Peyer's patch (tissue), 4 donors: Measurements from ENCODE around the gene SLC4A8. TPM values are rescaled to one million over a fixed set of nuclear protein-coding genes. Genes with fewer than 3 reads are reported as not detected.

ENCODE experiments used
- DNase-seq, 3 donors: peaks; one replicate each; pipeline ENCODE4 v3.0.0-alpha.2; 2017 to 2019
- H3K27ac ChIP-seq, 4 donors: fragments of 200-600 bp; sonication (generic); one replicate each; pipeline ENCODE4 v1.5.1; 2016 to 2019
- H3K27me3 ChIP-seq, 2 donors: fragments of 200-600 bp; sonication (generic); one replicate each; pipeline ENCODE4 v1.5.1; 2019
- H3K36me3 ChIP-seq, 3 donors: fragments of 200-600 bp; sonication (generic); one replicate each; pipeline ENCODE4 v1.5.1; 2016 to 2019
- H3K4me1 ChIP-seq, 4 donors: fragments of 200-600 bp; sonication (generic); one replicate each; pipeline ENCODE4 v1.5.1; 2016 to 2019
- H3K4me3 ChIP-seq, 4 donors: fragments of 200-600 bp; sonication (generic); 1 replicate in 3 of 4; 2 replicates in 1 of 4; pipeline ENCODE4 v1.5.1; 2016 to 2019; ENCODE audit warnings: mild to moderate bottlenecking in 1 of 4
- H3K9me3 ChIP-seq, 4 donors: fragments of 200-600 bp; sonication (generic); one replicate each; pipeline ENCODE4 v1.5.1; 2016 to 2019; ENCODE audit warnings: mild to moderate bottlenecking in 1 of 4
- CTCF ChIP-seq, 6 experiments: fragments of 450-650 bp in 4 of 6; fragments of 200-600 bp in 2 of 6; sonication (generic) in 1 of 6; IDR thresholded peaks; one replicate each; pipeline ENCODE4 v1.5.1; 2017 to 2019; ENCODE audit warnings: antibody characterized with exemption in 6 of 6, mild to moderate bottlenecking in 3 of 6, moderate library complexity in 1 of 6
- POLR2A ChIP-seq, 2 donors: fragments of 450-650 bp; IDR thresholded peaks; one replicate each; pipeline ENCODE4 v1.5.1; 2017; ENCODE audit warnings: antibody characterized with exemption in 2 of 2, mild to moderate bottlenecking in 2 of 2, moderate library complexity in 2 of 2
- total RNA-seq, 4 donors: library from RNA; depleted of rRNA; stranded (reverse); fragments of >200 nt; gene quantifications; one replicate each; pipeline ENCODE4 v1.1.0, GENCODE V29; 2016

The SLC4A8 gene
- total RNA-seq, 4 donors from 2014 or later = 1.9 to 49.5 (median 7.1) TPM

DNA sequence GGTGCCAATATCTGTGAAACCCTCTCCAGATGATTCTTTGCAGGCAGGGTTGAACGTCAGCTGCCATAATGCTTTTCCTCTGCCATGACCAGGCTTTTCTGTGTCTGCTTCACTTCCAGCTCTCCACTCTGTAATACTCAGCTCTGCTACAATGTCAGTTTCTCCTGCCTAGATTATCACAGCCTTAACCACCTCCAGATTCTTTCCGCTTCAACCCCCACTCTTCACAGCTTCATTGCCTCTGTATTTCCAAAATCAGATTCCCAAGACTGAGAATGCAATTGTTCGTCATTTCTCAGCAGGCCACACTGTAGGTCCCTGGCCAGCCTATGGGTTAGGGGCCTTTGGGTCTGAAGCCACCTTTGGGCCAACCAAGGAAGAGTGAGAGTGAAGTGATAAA lies 92.7 kb downstream of the SLC4A8 start:
- H3K4me1 ChIP-seq = no peaks in the 10 kb centered on the region
- H3K9me3 ChIP-seq = no peaks in the 10 kb centered on the region
- no peak overlapping the region for H3K4me3 ChIP-seq
- no peak for DNase-seq
- H3K27ac ChIP-seq = no peak overlapping the region
- H3K27me3 ChIP-seq = no peaks in the 10 kb centered on the region
- H3K36me3 ChIP-seq = no peaks in the 10 kb centered on the region
- no peak for TF ChIP-seq CTCF (IDR thresholded peaks at IDR 0.05)
- no peak for TF ChIP-seq POLR2A (IDR thresholded peaks at IDR 0.05)

DNA sequence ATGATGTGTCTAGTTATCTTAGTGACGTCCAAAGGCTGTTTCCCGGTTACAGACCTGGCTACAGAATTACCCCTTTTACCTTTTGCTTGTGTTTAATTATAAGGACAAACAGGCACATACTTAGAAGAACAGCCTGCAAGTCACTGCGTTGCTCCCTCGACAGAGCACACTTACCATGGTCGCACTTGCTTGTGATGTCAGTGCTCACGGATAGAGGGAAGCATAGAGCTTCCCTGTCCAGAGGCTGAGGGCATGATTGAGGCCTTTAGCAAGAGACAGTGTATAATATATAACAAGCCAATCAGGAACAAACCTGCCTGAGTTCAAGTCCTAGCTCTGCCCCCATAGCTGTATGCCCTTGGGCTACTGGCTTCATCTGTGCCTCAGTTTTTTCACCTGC lies 93.2 kb downstream of the SLC4A8 start:
- H3K36me3 ChIP-seq = no peaks in the 10 kb centered on the region
- DNase-seq = no peak
- no peaks in the 10 kb centered on the region for H3K27me3 ChIP-seq
- H3K27ac ChIP-seq = no peak overlapping the region
- TF ChIP-seq POLR2A (IDR thresholded peaks at IDR 0.05) (no peak), CTCF (IDR thresholded peaks at IDR 0.05) (no peak)
- H3K4me1 ChIP-seq = peaks cover 0 to under 1% (median 0%) of the 10 kb centered on the region in 4 donors
- no peak overlapping the region for H3K4me3 ChIP-seq
- H3K9me3 ChIP-seq = no peaks in the 10 kb centered on the region

- TF ChIP-seq CTCF (IDR thresholded peaks at IDR 0.05) (no peak), POLR2A (IDR thresholded peaks at IDR 0.05) (no peak)
- Histone ChIP-seq H3K9me3 (no peaks in the 10 kb centered on the region), H3K27ac (no peak overlapping the region), H3K4me1 (peaks cover 0 to 16% (median 0%) of the 10 kb centered on the region in 4 donors), H3K36me3 (no peaks in the 10 kb centered on the region), H3K4me3 (no peak overlapping the region), H3K27me3 (no peaks in the 10 kb centered on the region)
- no peak for DNase-seq
Measured at GRCh38 chr12:51519755-51520154, 95.1 kb downstream of the SLC4A8 start.

- Histone ChIP-seq H3K36me3 (no peaks in the 10 kb centered on the region), H3K27ac (no peak overlapping the region), H3K4me3 (no peak overlapping the region), H3K4me1 (peaks cover 0 to 20% (median 0%) of the 10 kb centered on the region in 4 donors), H3K27me3 (no peaks in the 10 kb centered on the region), H3K9me3 (no peaks in the 10 kb centered on the region)
- no peak for DNase-seq
- TF ChIP-seq POLR2A (IDR thresholded peaks at IDR 0.05) (no peak), CTCF (IDR thresholded peaks at IDR 0.05) (no peak)
Measured at GRCh38 chr12:51520576-51521325, 96.1 kb downstream of the SLC4A8 start.

DNA sequence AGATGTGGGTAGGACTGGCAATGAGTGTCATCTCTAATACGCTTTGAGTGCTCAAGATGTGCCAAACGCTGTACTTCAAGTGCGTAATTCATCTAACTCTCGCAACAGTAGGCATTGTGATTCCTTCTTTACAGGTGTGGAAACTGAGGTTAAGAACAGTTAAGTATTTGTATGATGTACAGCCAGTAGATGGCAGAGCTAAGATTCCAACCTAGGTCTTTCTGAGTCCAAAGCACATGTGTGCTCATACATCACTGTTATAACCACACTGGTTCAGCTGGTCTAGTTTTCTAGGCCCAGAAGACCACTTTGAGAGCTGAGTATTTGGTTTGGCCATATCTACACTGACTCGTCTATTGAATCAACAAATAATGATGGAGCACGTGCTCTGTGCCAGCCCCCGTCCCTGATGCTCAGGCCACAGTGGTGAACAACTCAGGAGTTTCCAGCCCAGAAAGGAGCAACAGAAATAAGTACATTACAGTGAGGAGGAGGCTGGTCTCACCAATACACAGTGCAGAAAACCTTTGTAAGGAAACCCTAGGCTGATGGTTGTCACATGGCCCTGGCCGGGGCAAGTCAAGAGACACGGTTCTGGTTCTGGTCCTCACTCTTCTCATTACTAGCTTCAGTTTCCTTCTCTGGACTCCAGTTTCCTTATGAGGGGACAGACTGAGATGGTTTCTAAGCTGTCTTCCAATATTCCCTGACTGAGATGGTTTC lies 97.1 kb downstream of the SLC4A8 start:
- no peaks in the 10 kb centered on the region for H3K9me3 ChIP-seq
- H3K27ac ChIP-seq = no peak overlapping the region
- no peak for DNase-seq
- H3K27me3 ChIP-seq = no peaks in the 10 kb centered on the region
- H3K4me3 ChIP-seq = no peak overlapping the region
- no peaks in the 10 kb centered on the region for H3K36me3 ChIP-seq
- TF ChIP-seq CTCF (IDR thresholded peaks at IDR 0.05) (peak in 3 of 6 experiments; percentile 40 to 45 (median 43)), POLR2A (IDR thresholded peaks at IDR 0.05) (no peak)
- peaks cover 0 to 20% (median 0%) of the 10 kb centered on the region in 4 donors for H3K4me1 ChIP-seq
